SU-DHL-6 (cell line): ENCODE measurements around the gene PPM1L.

Experiments used
- CTCF ChIP-seq: fragments of 200-600 bp; sonication (generic); IDR thresholded peaks from one replicate; pipeline ENCODE4 v1.5.1; 2017; ENCODE audit warnings: antibody characterized with exemption, mild to moderate bottlenecking, low read length, moderate library complexity; ENCODE audit not compliant: insufficient read depth, poor library complexity, severe bottlenecking
- EZH2phosphoT487 ChIP-seq: fragments of 200-600 bp; sonication (generic), shearing (Covaris generic); conservative IDR thresholded peaks from 2 replicates; pipeline ENCODE4 v1.6.1; 2018; ENCODE audit warnings: mild to moderate bottlenecking, antibody characterized with exemption, low read length, moderate library complexity, mixed read lengths

- TF ChIP-seq CTCF: no peak
- TF ChIP-seq EZH2phosphoT487: no peak
Observed at GRCh38 chr3:160999274-160999673, 243.2 kb downstream of the PPM1L start.
